A673 (cell line): ENCODE measurements around the gene RALGPS1.

ENCODE experiments used
- EZH2 ChIP-seq: fragments of 200-600 bp; sonication (generic); IDR thresholded peaks from 2 replicates; pipeline ENCODE4 v1.6.1; 2017; ENCODE audit warnings: borderline replicate concordance, low read depth, mild to moderate bottlenecking, mixed read lengths, antibody characterized with exemption, low read length; ENCODE audit not compliant: poor library complexity, severe bottlenecking
- TF ChIP-seq, protein P1 (sequence below): fragments of 300-800, 200-600 bp; sonication (generic); conservative IDR thresholded peaks from 2 replicates; pipeline ENCODE4 v1.5.1; 2017; ENCODE audit warnings: low read depth, mild to moderate bottlenecking, antibody characterized with exemption, low read length, moderate library complexity, mixed read lengths

- TF ChIP-seq, protein P1, sequence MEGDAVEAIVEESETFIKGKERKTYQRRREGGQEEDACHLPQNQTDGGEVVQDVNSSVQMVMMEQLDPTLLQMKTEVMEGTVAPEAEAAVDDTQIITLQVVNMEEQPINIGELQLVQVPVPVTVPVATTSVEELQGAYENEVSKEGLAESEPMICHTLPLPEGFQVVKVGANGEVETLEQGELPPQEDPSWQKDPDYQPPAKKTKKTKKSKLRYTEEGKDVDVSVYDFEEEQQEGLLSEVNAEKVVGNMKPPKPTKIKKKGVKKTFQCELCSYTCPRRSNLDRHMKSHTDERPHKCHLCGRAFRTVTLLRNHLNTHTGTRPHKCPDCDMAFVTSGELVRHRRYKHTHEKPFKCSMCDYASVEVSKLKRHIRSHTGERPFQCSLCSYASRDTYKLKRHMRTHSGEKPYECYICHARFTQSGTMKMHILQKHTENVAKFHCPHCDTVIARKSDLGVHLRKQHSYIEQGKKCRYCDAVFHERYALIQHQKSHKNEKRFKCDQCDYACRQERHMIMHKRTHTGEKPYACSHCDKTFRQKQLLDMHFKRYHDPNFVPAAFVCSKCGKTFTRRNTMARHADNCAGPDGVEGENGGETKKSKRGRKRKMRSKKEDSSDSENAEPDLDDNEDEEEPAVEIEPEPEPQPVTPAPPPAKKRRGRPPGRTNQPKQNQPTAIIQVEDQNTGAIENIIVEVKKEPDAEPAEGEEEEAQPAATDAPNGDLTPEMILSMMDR, result no peak
- TF ChIP-seq EZH2, result no peak
Measured at GRCh38 chr9:127180457-127181314, 266.1 kb downstream of the RALGPS1 start.
